Subcutaneous adipose tissue (tissue), 4 donors: ENCODE measurements around the gene ERCC6L2. TPM values are rescaled to one million over a fixed set of nuclear protein-coding genes. Genes with fewer than 3 reads are reported as not detected.

Source experiments
- total RNA-seq, 4 donors: library from RNA; depleted of rRNA; stranded (reverse); fragments of >200 nt; gene quantifications; one replicate each; pipeline ENCODE4 v1.1.0, GENCODE V29; 2016
- TF ChIP-seq, protein P1 (sequence below): fragments of 450-650 bp; IDR thresholded peaks from one replicate; pipeline ENCODE4 v1.5.1; 2016; ENCODE audit warnings: low read depth, mild to moderate bottlenecking, control low read depth, antibody characterized with exemption, moderate library complexity

Gene ERCC6L2
- total RNA-seq, 4 donors from 2014 or later = 50.7 to 87.6 (median 80.3) TPM

GRCh38 chr9:95896580-95896979 lies 21.1 kb downstream of the ERCC6L2 start:
- TF ChIP-seq, protein P1, sequence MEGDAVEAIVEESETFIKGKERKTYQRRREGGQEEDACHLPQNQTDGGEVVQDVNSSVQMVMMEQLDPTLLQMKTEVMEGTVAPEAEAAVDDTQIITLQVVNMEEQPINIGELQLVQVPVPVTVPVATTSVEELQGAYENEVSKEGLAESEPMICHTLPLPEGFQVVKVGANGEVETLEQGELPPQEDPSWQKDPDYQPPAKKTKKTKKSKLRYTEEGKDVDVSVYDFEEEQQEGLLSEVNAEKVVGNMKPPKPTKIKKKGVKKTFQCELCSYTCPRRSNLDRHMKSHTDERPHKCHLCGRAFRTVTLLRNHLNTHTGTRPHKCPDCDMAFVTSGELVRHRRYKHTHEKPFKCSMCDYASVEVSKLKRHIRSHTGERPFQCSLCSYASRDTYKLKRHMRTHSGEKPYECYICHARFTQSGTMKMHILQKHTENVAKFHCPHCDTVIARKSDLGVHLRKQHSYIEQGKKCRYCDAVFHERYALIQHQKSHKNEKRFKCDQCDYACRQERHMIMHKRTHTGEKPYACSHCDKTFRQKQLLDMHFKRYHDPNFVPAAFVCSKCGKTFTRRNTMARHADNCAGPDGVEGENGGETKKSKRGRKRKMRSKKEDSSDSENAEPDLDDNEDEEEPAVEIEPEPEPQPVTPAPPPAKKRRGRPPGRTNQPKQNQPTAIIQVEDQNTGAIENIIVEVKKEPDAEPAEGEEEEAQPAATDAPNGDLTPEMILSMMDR = no peak

DNA sequence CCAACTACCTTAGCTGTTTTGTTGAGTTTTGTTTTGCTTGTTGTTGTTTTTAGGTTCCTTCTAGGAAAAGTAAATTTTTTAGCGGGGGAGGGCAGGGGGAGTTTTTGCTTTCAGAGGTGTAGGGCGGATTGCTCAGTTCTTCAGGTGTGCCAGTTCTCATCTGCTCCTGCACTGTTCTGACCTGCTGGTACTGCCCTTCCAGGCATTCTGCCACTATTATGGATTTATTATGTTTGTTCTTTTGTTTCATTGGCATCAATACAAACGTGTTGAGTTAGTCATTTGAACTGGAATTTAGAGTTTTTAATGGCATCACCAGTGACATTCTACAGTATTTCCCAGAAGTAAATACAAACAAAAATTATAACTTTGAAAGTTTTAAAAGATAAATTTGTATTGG lies 26.0 kb downstream of the ERCC6L2 start:
- TF ChIP-seq, protein P1 = no peak

DNA sequence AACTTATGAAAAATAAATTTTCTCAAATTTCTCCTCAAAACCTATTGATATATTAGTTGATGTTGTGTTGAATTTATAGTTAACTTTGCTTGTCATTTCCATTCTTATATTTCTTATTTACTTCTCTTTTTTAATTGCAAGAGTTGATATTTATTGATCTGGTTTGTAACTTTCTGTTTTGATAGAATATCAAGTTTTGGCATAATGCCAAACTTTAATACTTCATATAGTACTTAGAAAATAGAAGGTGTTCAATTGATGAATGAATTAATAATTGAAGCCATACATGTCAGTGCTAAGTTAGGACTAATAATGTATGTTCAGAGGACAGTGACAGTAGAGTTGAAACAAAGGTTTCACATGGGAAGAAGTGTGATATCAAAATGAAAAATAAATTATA lies 27.9 kb downstream of the ERCC6L2 start:
- TF ChIP-seq, protein P1 = no peak

- TF ChIP-seq, protein P1 = no peak
Observed at GRCh38 chr9:95907794-95908193, 32.3 kb downstream of the ERCC6L2 start.

DNA sequence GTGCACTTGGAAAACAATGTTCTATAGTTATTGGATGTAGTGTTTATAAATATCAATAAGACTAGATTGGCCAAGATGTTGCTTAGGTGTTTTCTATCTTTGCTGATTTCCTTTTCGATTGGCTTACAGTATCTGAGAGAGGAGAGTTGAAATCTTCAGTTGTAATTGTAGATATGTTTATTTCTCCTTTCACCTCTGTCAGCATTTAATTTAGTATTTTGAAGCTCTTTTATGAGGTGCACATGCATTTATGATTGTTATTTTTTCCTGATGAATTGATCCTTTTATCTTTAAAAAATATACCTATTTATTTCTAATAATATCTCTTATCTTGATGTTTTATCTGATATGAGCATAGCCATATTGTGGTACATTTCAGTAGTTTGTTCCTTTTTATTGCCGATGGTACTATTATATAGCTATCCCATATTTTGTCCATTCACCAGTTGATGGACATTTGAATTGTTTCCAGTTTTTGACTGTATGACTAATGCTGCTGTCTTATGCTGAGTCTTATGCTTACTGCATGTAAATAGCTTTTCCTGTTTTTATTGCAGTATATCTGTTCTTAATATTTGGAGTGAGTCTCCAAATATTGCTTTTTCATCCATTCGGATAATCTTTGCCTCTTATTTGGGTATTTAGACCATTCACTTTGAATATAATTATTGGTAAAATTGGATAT lies 34.7 kb downstream of the ERCC6L2 start:
- TF ChIP-seq, protein P1 = no peak

- TF ChIP-seq, protein P1 = no peak
Observed at GRCh38 chr9:95910770-95911340, 35.4 kb downstream of the ERCC6L2 start.

DNA sequence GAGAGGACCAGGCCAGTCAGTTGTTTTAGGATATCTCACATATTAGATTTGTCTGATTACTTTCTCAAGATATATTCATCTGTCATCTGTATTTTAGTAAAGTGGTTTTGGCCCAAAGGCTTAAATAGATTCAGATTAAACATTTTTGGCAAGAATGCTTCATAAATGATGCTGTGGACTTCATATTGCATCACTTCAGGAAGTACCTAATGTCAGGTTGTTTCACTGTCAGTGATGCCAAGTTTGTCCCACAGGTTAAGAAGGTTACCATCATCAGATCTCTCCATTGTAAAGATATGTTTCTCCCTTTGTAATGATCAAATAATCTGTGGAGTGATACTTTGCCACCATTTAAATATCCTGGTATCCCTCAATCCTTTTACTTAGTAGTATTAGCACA lies 37.3 kb downstream of the ERCC6L2 start:
- TF ChIP-seq, protein P1 = no peak
